AG10803 (cell line): Measurements from ENCODE around the gene MRPL40.
A peak's percentile ranks its signal among the peaks of the same experiment; 100 is the strongest.

Experiments
- DNase-seq: peaks from one replicate; pipeline ENCODE4 v3.0.0; 2010; ENCODE audit warnings: low read depth
- H3K4me3 ChIP-seq: 2 replicates; pipeline ENCODE4 v1.5.1; 2011; ENCODE audit warnings: mild to moderate bottlenecking, low read length, control low read depth
- CTCF ChIP-seq: conservative IDR thresholded peaks from 2 replicates; pipeline ENCODE4 v1.5.1; 2011; ENCODE audit warnings: mild to moderate bottlenecking, low read length, control low read depth, inconsistent platforms

MRPL40 gene

DNA sequence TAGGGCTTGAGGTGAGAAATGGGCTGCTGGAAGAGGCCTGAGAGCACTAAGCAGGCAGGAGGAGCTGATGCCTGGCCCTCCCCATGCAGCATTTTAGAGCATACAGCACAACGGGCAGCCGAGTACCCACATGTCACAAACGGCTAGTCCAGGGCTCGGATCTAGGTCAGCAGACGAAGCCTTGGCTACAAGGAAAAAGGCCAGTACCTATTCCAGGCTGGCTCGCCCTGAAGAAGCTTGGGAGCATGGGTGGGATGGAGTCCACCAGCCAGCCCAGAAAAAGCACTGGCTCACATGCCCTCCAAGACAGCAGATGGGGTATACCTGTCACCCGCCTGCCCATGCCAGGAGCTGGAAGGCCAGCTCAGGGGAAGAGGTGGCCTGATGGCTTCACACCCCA, 37.1 kb downstream of the MRPL40 start:
- no peak for TF ChIP-seq CTCF
- H3K4me3 ChIP-seq: no peak overlapping the region
- DNase-seq: no peak

DNA sequence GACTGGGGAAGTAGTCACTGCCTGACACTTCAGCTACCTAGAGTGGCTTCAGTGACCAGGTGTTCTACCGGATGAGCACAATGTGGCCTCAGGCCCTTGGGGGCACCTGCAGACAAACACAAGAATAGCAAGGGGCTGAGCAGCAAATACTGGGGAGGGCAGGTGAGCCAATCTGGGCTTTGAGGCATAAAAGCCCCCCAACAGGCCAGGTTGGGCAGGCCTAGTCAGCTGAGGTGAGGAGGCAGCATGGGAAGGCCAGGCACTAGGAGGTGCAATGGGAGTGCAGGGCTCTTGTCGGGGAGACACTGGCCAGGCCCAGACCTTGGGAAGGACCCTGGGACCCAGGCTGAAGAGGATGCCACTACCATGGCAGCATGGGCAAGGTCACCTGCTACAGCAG, 37.7 kb downstream of the MRPL40 start:
- no peak for TF ChIP-seq CTCF
- no peak for DNase-seq
- no peak overlapping the region for H3K4me3 ChIP-seq

- H3K4me3 ChIP-seq: no peak overlapping the region
- no peak for TF ChIP-seq CTCF
- no peak for DNase-seq
Measured at GRCh38 chr22:19471572-19471971, 39.2 kb downstream of the MRPL40 start.

DNA sequence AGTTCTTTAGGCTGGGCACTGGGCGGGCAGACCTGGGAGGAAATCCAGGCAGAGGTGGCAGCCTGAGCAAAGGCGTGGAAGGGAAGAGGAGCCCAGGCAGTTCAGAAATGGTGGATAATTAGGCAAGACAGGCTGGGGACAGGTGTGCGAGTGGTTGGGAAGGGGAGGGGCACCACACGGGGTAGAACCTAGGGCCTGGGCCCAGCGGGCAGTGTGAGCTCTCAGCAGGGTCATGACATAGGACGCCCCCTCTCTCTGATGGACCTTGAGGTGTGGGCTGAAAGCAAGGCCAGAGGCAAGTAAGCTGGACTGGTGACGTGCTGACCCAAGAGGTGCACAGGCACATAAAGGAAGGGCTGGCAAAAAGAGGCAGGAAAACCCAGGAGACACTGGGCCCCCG, 39.9 kb downstream of the MRPL40 start:
- DNase-seq: no peak
- no peak overlapping the region for H3K4me3 ChIP-seq
- no peak for TF ChIP-seq CTCF

- no peak overlapping the region for H3K4me3 ChIP-seq
- no peak for DNase-seq
- TF ChIP-seq CTCF: 0 out of 2 replicates have a peak, but pooled peaks have one; percentile 6
Measured at GRCh38 chr22:19473578-19473977, 41.2 kb downstream of the MRPL40 start.

DNA sequence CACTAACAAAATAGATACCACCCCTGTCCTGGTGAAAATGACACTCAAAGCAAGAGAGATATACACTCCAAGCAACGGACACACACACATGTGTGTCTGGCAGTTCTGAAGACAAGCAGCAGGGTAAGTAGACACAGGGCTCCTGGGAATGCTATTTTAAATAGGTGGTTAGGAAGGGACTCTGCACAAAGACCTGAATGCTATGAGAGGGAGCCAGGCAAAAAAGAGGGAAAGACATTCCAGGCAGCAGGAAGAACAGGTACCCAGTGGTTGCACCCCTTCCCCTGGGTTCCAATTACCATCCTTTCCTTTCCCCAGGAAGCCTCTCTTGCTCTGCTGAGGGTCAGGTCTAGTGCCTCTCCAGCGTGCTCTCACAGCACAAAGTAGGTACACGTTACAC, 43.7 kb downstream of the MRPL40 start:
- no peak overlapping the region for H3K4me3 ChIP-seq
- no peak for DNase-seq
- TF ChIP-seq CTCF: no peak

DNA sequence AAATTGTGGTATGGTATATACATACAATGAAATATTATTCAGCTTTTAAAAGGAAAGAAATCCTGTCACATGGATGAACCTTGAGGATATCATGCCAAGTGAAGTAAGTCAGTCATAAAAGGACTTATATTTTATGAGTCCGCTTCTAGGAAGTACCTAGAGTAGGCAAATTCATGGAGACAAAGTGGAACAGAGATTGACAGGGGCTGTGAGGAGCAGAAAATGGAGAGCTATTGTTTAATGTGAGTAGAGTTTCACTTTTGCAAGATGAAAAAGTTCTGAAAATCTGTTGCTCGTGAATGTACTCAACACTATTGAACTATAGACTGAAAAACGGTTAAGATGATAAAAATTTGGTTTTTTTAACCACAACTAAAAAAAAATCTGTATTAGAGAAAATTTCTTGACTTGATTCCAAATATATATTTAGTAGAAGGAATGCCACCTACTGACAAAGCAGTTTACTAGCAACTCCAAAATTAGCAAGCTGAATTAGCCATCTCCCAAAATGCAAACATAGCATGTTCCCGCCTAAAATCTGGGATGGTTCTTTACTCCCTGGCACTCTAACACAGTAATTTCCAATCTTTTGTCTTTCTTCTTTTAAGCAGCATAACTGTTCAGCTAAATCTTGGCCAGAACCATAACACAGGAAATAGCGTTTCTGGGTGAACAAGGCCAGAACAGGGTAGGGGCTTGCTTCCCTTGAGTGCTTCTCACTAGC, 45.1 kb downstream of the MRPL40 start:
- TF ChIP-seq CTCF: peak; percentile 50
- H3K4me3 ChIP-seq: peak overlapping the region; percentile 97
- peak; percentile 35 for DNase-seq
